HL-60 (cell line): ENCODE results near the gene DLGAP3.
"Not testable (repeated sequence)": the region's sequence is repeated elsewhere in the genome, so short reads cannot be mapped to it uniquely, and the experiment has no call there.

ENCODE experiments used
- CTCF ChIP-seq: IDR thresholded peaks from one replicate; pipeline ENCODE4 v1.5.1; 2011; ENCODE audit warnings: low read length, control low read depth, inconsistent platforms; ENCODE audit not compliant: insufficient read depth
- GABPA ChIP-seq: IDR thresholded peaks from 2 replicates; pipeline ENCODE4 v1.6.1; 2012; ENCODE audit warnings: low read depth
- POLR2AphosphoS5 ChIP-seq: IDR thresholded peaks from 2 replicates; pipeline ENCODE4 v1.6.1; 2012; ENCODE audit warnings: low read depth
- SPI1 ChIP-seq: IDR thresholded peaks from 2 replicates; pipeline ENCODE4 v1.6.1; 2012; ENCODE audit warnings: low read depth, mild to moderate bottlenecking, borderline replicate concordance
- TF ChIP-seq, protein P1 (sequence below): IDR thresholded peaks from 2 replicates; pipeline ENCODE4 v1.6.1; 2012; ENCODE audit warnings: low read depth; ENCODE audit not compliant: insufficient replicate concordance

- TF ChIP-seq, protein P1, sequence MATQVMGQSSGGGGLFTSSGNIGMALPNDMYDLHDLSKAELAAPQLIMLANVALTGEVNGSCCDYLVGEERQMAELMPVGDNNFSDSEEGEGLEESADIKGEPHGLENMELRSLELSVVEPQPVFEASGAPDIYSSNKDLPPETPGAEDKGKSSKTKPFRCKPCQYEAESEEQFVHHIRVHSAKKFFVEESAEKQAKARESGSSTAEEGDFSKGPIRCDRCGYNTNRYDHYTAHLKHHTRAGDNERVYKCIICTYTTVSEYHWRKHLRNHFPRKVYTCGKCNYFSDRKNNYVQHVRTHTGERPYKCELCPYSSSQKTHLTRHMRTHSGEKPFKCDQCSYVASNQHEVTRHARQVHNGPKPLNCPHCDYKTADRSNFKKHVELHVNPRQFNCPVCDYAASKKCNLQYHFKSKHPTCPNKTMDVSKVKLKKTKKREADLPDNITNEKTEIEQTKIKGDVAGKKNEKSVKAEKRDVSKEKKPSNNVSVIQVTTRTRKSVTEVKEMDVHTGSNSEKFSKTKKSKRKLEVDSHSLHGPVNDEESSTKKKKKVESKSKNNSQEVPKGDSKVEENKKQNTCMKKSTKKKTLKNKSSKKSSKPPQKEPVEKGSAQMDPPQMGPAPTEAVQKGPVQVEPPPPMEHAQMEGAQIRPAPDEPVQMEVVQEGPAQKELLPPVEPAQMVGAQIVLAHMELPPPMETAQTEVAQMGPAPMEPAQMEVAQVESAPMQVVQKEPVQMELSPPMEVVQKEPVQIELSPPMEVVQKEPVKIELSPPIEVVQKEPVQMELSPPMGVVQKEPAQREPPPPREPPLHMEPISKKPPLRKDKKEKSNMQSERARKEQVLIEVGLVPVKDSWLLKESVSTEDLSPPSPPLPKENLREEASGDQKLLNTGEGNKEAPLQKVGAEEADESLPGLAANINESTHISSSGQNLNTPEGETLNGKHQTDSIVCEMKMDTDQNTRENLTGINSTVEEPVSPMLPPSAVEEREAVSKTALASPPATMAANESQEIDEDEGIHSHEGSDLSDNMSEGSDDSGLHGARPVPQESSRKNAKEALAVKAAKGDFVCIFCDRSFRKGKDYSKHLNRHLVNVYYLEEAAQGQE = not testable (repeated sequence)
- TF ChIP-seq CTCF, SPI1, POLR2AphosphoS5, GABPA: not testable (repeated sequence)
Measured at GRCh38 chr1:34941798-34942197, 12.3 kb upstream of the DLGAP3 start.
